T-cell (primary cell): ENCODE measurements around the gene ZNRF3. TPM values are rescaled to one million over a fixed set of nuclear protein-coding genes. Genes with fewer than 3 reads are reported as not detected.

Experiments used
- total RNA-seq, 35 experiments: library from RNA in 6 of 35; stranded (reverse) in 6 of 35; fragments of 120-200 nt in 1 of 35; gene quantifications; one replicate each; pipeline versions ENCODE4 v1.2.1 to v1.2.4 and lab custom pipeline; 2013 to 2026

ZNRF3 gene
- total RNA-seq, 5 donors from 2014 or later (not counting 1 experiment from before 2014, with no cell fraction given): 0.70 to 2.1 (median 1.1) TPM

Other genes with a start within 250 kb of the ZNRF3 start
- gene TTC28, start 203.7 kb upstream of the ZNRF3 start, total RNA-seq: 1 to 10 TPM; 2.3 to 7.8 (median 3.0) TPM
- 1 to 10 TPM; 5.1 to 10.0 (median 7.1) TPM for gene CHEK2, start 141.8 kb upstream of the ZNRF3 start, total RNA-seq
- 10 to 100 TPM in 3 of 5 donors, 1 to 10 TPM in 2; 6.9 to 11.9 (median 11.5) TPM for gene HSCB, start 141.5 kb upstream of the ZNRF3 start, total RNA-seq
- gene CCDC117, start 110.9 kb upstream of the ZNRF3 start, total RNA-seq: 10 to 100 TPM; 14.4 to 22.7 (median 17.4) TPM
- 100 to 1,000 TPM; 132 to 205 (median 140) TPM for gene XBP1, start 83.0 kb upstream of the ZNRF3 start, total RNA-seq
- gene C22orf31, start 178.3 kb downstream of the ZNRF3 start, total RNA-seq: not detected
- gene KREMEN1, start 189.5 kb downstream of the ZNRF3 start, total RNA-seq: under 1 TPM in 3 of 5 donors, not detected in 2; 0.20 to 0.25 (median 0.20) TPM